Kidney (tissue), 14 donors: ENCODE measurements around the gene PIK3AP1. TPM values are rescaled to one million over a fixed set of nuclear protein-coding genes. Genes with fewer than 3 reads are reported as not detected.

ENCODE experiments used
- DNase-seq, 5 donors: peaks; one replicate each; pipeline ENCODE4 v3.0.0-alpha.2; 2013 to 2020
- FAIRE-seq: peaks from 2 replicates; lab custom pipeline; 2012; peaks lifted over from hg19 to GRCh38; lab: Jason Lieb, UNC
- H3K27ac ChIP-seq, 2 donors: one replicate each; pipeline ENCODE4 v1.7.0; 2013; ENCODE audit warnings: low read depth in 2 of 2, low read length in 2 of 2, inconsistent platforms in 1 of 2
- H3K27me3 ChIP-seq: one replicate; pipeline ENCODE4 v1.7.1; 2013; ENCODE audit warnings: low read length, inconsistent platforms; ENCODE audit not compliant: control insufficient read depth, insufficient read depth
- H3K36me3 ChIP-seq, 3 donors: one replicate each; pipeline versions ENCODE4 v1.7.0 to v1.7.1; 2013; ENCODE audit warnings: low read length in 3 of 3, control low read depth in 1 of 3, inconsistent platforms in 1 of 3; ENCODE audit not compliant: insufficient read depth in 3 of 3, control insufficient read depth in 2 of 3
- H3K4me1 ChIP-seq, 3 donors: one replicate each; pipeline versions ENCODE4 v1.7.0 to v1.7.1; 2013; ENCODE audit warnings: low read length in 3 of 3, inconsistent platforms in 1 of 3, low read depth in 1 of 3; ENCODE audit not compliant: control insufficient read depth in 2 of 3, insufficient read depth in 2 of 3
- H3K4me3 ChIP-seq, 3 donors: one replicate each; pipeline versions ENCODE4 v1.7.0 to v1.8.1; 2013; ENCODE audit warnings: low read length in 3 of 3, control low read depth in 1 of 3, inconsistent platforms in 1 of 3
- H3K9ac ChIP-seq, 3 donors: one replicate each; pipeline versions ENCODE4 v1.7.0 to v1.7.1; 2013; ENCODE audit warnings: low read length in 3 of 3, control low read depth in 1 of 3, inconsistent platforms in 1 of 3
- H3K9me3 ChIP-seq, 3 donors: one replicate each; pipeline versions ENCODE4 v1.7.0 to v1.7.1; 2013; ENCODE audit warnings: low read length in 3 of 3, control low read depth in 1 of 3, inconsistent platforms in 1 of 3; ENCODE audit not compliant: control insufficient read depth in 2 of 3, insufficient read depth in 1 of 3
- CTCF ChIP-seq: IDR thresholded peaks from 3 replicates; pipeline ENCODE4 v1.5.1; 2012; ENCODE audit warnings: mild to moderate bottlenecking, moderate library complexity, borderline replicate concordance; ENCODE audit not compliant: insufficient read depth; ENCODE audit errors: extremely low read depth
- intact Hi-C: fragments of 100-400 bp; cut with DNase I; formaldehyde crosslinking; loops from one replicate; pipeline ENCODE4 v1.11.1; 2022
- polyA plus RNA-seq: library from polyadenylated mRNA; stranded (reverse); fragments of 350-450 nt; fragmentation: Illumina TruSeq; extraction: RNeasy Lipid Tissue Mini Kit (QIAGEN cat#74804); gene quantifications from one replicate; pipeline ENCODE4 v1.2.3, GENCODE V29; 2014; ENCODE audit warnings: low read depth, low replicate concordance; ENCODE audit not compliant: insufficient read depth
- total RNA-seq: library from RNA; stranded (reverse); fragmentation: NEBNext Ultra II Directional; extraction: Animal tissue kit (Norgen Biotek cat#: 25700); gene quantifications from one replicate; pipeline ENCODE4 v1.2.1, GENCODE V29; 2021
- donor health status: control.
- donor health status: control.
- donor health status: control.
- donor health status: control.
- donor health status: control.
- donor health status: DM: yes; HTN: yes; CAD: no.
- donor health status: Normal renal cell carcinoma (clear cell type).

The PIK3AP1 gene
- total and polyA plus RNA-seq, 2 donors from 2014 or later = 6.5 to 28.4 TPM

GRCh38 chr10:96619120-96619519 is 101.2 kb downstream of the PIK3AP1 start:
- H3K9ac ChIP-seq = peak overlapping the region in 1 of 3 donors; percentile 47
- DNase-seq (no peak), FAIRE-seq (no peak)
- TF ChIP-seq CTCF = no peak
- intact Hi-C loops = no loop called here
- no peak overlapping the region for H3K4me3 ChIP-seq
- no peaks in the 10 kb centered on the region for H3K27me3 ChIP-seq
- H3K4me1 ChIP-seq = peaks cover 0 to 11% (median 10%) of the 10 kb centered on the region in 3 donors
- H3K36me3 ChIP-seq = no peaks in the 10 kb centered on the region
- H3K27ac ChIP-seq = peak overlapping the region; percentile 59 to 65
- H3K9me3 ChIP-seq = no peaks in the 10 kb centered on the region

GRCh38 chr10:96618653-96619052 is 101.7 kb downstream of the PIK3AP1 start:
- no peak for TF ChIP-seq CTCF
- H3K36me3 ChIP-seq = no peaks in the 10 kb centered on the region
- peak overlapping the region in 1 of 3 donors; percentile 47 for H3K9ac ChIP-seq
- no peaks in the 10 kb centered on the region for H3K27me3 ChIP-seq
- peaks cover 0 to 11% (median 10%) of the 10 kb centered on the region in 3 donors for H3K4me1 ChIP-seq
- peak in 1 of 5 donors; percentile 21 for DNase-seq
- intact Hi-C loops = no loop called here
- no peaks in the 10 kb centered on the region for H3K9me3 ChIP-seq
- no peak for FAIRE-seq
- H3K4me3 ChIP-seq = no peak overlapping the region
- H3K27ac ChIP-seq = peak overlapping the region; percentile 59 to 65

GRCh38 chr10:96616961-96617360 is 103.4 kb downstream of the PIK3AP1 start:
- no peak for TF ChIP-seq CTCF
- no peaks in the 10 kb centered on the region for H3K9me3 ChIP-seq
- H3K9ac ChIP-seq = no peak overlapping the region
- H3K4me3 ChIP-seq = no peak overlapping the region
- H3K4me1 ChIP-seq = peaks cover 0 to 11% (median 10%) of the 10 kb centered on the region in 3 donors
- DNase-seq (no peak), FAIRE-seq (no peak)
- intact Hi-C loops = no loop called here
- H3K36me3 ChIP-seq = no peaks in the 10 kb centered on the region
- H3K27me3 ChIP-seq = no peaks in the 10 kb centered on the region
- H3K27ac ChIP-seq = no peak overlapping the region

- H3K9me3 ChIP-seq = no peaks in the 10 kb centered on the region
- DNase-seq = no peak
- no peaks in the 10 kb centered on the region for H3K27me3 ChIP-seq
- H3K4me3 ChIP-seq = no peak overlapping the region
- intact Hi-C loops = no loop called here
- H3K27ac ChIP-seq = no peak overlapping the region
- no peak overlapping the region for H3K9ac ChIP-seq
- H3K36me3 ChIP-seq = no peaks in the 10 kb centered on the region
- no peak for TF ChIP-seq CTCF
- FAIRE-seq = no peak
- H3K4me1 ChIP-seq = peaks cover 0 to 9% (median 8%) of the 10 kb centered on the region in 3 donors
Observed at GRCh38 chr10:96614515-96614914, 105.8 kb downstream of the PIK3AP1 start.
